ENCODE data around the gene MTURN.

The MTURN gene

GRCh38 chr7:30134611-30135300, at the start of gene MTURN:
Gene MTURN, plus strand, starts transcription at chr7:30134986. Its CDS starts 151 bp downstream, at chr7:30135137.
- in situ Hi-C loops (cut with HindIII; ENCODE audit: low sequenced_read_pairs): loop anchor here (25.0 kb wide), 1 partner anchor 428 kb away; no protein-coding TSS in a partner anchor
- H3K4me3 ChIP-seq (ENCODE audit: low read depth, low read length): peak within 1 kb of the TSS; percentile 87
- TF ChIP-seq CTCF (IDR thresholded peaks at IDR 0.05; ENCODE audit: low read depth, low read length, missing control alignments): no peak
- DNase-seq (ENCODE audit: low read depth): peak; percentile 46

- TF ChIP-seq CTCF (IDR thresholded peaks at IDR 0.05; ENCODE audit: low read depth, low read length, missing control alignments): no peak
- in situ Hi-C loops (cut with HindIII; ENCODE audit: low sequenced_read_pairs): no loop called here
- no peak overlapping the region for H3K4me3 ChIP-seq (ENCODE audit: low read depth, low read length)
- DNase-seq (ENCODE audit: low read depth): no peak
Observed at GRCh38 chr7:30086529-30086928, 48.3 kb upstream of the MTURN start.

- in situ Hi-C loops (cut with HindIII; ENCODE audit: low sequenced_read_pairs): no loop called here
- H3K4me3 ChIP-seq (ENCODE audit: low read depth, low read length): no peak overlapping the region
- DNase-seq (ENCODE audit: low read depth): no peak
- TF ChIP-seq CTCF (IDR thresholded peaks at IDR 0.05; ENCODE audit: low read depth, low read length, missing control alignments): no peak
Observed at GRCh38 chr7:30087371-30087770, 47.4 kb upstream of the MTURN start.

- in situ Hi-C loops (cut with HindIII; ENCODE audit: low sequenced_read_pairs): no loop called here
- TF ChIP-seq CTCF (IDR thresholded peaks at IDR 0.05; ENCODE audit: low read depth, low read length, missing control alignments): no peak
- DNase-seq (ENCODE audit: low read depth): no peak
- no peak overlapping the region for H3K4me3 ChIP-seq (ENCODE audit: low read depth, low read length)
Observed at GRCh38 chr7:30088362-30088761, 46.4 kb upstream of the MTURN start.

GRCh38 chr7:30090111-30090510, 44.7 kb upstream of the MTURN start:
- in situ Hi-C loops (cut with HindIII; ENCODE audit: low sequenced_read_pairs): no loop called here
- TF ChIP-seq CTCF (IDR thresholded peaks at IDR 0.05; ENCODE audit: low read depth, low read length, missing control alignments): no peak
- H3K4me3 ChIP-seq (ENCODE audit: low read depth, low read length): no peak overlapping the region
- no peak for DNase-seq (ENCODE audit: low read depth)

GRCh38 chr7:30091491-30091912, 43.3 kb upstream of the MTURN start:
- no peak overlapping the region for H3K4me3 ChIP-seq (ENCODE audit: low read depth, low read length)
- TF ChIP-seq CTCF (IDR thresholded peaks at IDR 0.05; ENCODE audit: low read depth, low read length, missing control alignments): no peak
- in situ Hi-C loops (cut with HindIII; ENCODE audit: low sequenced_read_pairs): no loop called here
- peak; percentile 44 for DNase-seq (ENCODE audit: low read depth)

Measured in astrocyte of the cerebellum (primary cell).